ENCODE measurements around the gene CERCAM.
"Not testable (repeated sequence)": the region's sequence is repeated elsewhere in the genome, so short reads cannot be mapped to it uniquely, and the experiment has no call there.

CERCAM gene

DNA sequence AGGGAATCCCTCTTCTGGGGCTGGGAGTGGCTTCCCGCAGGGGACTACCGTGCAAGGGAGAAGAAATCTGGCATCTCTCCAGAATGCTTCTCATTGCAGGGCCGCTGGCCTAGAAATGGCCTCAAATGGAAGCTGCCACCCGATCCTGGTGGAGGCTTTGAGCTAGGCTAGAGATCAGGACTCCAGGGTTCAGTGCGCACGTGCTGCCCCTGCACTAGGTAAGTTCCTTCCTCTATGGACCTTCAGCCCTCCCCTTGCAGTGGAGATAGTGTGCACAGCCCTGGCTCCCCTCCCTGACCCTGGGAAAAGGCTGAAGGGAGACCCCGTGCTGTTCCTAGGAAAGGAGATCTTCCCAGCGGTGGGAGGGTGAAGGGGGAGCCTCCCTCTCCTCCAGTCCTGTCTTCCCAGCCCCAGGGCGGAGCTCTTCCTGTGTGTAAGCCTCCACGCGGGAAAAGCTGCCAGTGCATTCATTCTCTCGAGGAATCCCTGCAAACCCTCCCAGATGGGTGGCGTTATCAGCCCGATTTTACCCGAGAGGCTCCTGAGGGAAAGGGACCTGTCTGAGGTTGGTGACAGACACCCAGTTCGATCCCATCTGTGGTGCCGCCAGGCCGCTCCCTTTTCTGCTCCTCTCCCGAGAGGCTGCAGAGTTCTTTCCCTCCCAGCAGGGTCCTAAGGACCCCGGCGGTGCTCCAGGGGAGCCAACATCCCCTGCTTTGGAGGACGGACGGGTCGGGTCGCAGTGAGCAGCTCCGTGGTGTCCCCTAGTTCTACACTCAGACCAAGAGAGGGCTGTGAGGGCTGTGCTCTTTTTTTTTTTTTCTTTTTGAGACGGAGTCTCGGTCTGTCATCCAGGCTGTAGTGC is 1.4 kb upstream of the CERCAM start:
- no peak for DNase-seq (ENCODE audit: low spot score)

DNA sequence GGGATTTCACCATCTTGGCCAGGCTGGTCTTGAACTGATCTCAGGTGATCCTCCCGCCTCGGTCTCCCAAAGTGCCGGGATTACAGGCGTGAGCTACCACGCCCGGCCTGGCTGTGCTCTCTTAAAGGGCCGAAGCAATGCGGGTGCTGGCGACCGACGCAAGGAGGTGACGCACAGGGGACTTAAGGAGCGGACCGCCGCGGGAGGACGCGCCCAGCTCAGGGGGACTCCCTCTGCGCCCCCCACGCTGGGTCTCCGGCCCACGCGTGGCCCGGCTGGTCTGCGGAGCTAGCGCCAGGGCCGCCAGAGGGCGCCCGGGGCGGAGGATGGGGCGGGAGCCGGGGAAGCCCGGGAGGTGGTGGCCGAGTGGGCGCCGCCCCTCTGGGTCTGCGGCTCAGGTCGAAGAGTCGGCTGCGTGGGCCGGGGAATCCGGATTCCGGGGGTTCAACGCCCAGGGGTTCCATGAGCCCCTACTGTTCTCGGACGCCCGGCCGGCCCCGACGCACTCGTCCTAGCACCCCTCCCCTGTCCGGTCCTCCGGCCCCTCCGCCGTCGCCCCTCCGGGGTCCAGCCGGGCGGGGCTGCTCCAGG is 502 bp upstream of the CERCAM start:
- peak; percentile 51 for DNase-seq (ENCODE audit: low spot score)

DNA sequence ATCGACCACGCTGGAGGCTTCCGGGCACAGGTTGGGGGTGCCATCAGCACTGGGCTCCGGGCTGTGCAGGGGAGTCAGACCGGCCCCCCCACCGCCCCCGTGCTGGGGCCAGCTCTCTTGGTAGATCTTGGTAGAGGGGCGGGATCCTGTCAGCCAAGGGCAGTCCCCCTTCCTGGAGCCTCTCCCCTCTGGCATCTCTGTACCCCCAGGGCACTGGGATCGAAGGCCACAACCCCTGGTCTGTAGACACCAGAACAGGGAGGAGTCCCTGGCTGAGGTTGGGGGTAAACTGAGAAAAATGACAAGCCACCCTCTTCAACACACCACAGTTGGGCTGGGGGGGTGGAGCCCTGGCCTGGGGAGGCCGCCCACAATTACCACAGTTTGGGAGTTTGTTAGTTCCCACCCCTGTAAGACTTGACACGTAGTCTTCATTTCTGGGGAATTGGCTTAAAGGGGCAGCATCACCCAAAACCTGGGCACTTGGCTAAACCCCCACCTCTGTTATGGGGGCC is 882 bp downstream of the CERCAM start:
- no peak for DNase-seq (ENCODE audit: low spot score)

DNA sequence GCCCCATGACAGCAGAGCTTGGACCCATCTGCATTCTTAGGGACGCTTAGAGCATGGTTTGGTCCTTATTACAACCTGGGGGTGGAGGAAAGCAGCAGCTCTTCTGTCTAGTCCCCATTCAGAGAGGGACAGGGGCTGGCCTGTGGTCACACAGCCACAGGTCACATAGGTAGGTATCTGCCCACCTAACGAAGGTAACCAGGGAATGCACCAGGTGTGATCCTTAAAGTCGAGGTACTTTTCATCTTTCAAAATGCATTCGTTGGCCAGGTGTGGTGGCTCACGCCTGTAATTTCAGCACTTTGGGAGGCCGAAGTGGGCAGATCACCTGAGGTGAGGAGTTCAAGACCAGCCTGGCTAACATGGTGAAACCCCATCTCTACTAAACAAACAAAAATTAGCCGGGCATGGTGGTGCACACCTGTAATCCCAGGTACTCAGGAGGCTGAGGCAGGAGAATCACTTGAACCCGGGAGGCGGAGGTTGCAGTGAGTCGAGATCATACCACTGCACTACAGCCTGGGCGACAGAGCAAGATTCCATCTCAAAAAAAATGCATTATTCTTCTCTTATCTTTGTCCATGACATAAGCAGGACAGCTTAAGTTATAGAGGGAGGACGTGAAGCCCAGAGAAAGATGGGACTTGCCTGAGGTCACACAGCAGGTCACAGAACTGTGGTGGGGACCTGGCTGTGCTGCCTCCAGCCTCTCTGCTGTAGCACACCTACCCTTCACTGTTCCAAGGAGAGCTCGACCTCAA is 1.5 kb downstream of the CERCAM start:
- not testable (repeated sequence) for DNase-seq (ENCODE audit: low spot score)

DNA sequence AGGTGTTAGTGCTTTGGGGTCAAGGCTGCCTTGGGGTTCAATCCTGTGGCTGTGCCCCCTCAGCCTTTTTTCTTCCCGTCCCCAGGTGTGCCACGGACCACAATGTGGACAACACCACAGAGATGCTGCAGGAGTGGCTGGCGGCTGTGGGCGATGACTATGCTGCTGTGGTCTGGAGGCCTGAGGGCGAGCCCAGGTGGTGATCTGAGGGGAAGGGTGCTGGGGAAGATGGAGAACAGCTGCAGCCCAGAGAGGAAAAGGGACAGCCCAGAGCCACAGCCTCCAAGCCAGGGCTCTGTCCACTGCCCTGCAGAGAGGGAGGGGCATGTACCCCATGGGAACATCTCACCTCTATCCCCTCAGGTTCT is 2.1 kb downstream of the CERCAM start:
- DNase-seq (ENCODE audit: low spot score): no peak

DNA sequence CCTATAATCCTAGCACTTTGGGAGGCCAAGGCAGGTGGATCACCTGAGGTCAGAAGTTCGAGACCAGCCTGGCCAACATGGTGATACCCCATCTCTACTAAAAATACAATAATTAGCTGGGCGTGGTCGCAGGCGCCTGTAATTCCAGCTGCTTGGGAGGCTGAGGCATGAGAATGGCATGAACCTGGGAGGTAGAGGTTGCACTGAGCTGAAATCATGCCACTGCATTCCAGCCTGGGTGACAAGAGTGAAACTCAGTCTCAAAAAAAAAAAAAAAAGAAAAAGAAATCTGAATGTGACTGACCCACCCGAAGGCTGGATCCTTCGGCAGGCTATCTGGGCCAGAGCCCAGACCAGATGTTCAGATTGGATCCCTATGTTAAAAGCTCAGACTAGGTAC is 2.7 kb downstream of the CERCAM start:
- DNase-seq (ENCODE audit: low spot score): not testable (repeated sequence)

DNA sequence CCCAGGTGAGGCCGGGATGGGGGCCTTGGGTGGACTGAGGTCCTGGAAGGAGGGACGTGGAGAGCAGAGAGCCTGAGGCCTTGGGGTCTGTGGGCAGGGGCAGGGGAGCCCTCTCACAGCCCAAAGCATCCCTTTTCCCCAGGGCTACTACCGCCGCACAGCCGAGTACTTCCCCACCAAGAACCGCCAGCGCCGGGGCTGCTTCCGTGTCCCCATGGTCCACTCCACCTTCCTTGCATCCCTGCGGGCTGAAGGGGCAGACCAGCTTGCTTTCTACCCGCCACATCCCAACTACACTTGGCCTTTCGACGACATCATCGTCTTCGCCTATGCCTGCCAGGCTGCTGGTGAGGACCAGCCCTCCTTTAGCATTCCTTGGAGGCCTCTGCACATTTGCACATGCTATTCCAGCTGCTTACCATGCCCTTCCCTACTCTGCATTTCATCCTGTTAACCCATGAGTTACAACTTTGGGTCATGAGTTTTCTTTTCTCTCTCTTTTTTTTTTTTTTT is 3.7 kb downstream of the CERCAM start:
- no peak for DNase-seq (ENCODE audit: low spot score)

DNA sequence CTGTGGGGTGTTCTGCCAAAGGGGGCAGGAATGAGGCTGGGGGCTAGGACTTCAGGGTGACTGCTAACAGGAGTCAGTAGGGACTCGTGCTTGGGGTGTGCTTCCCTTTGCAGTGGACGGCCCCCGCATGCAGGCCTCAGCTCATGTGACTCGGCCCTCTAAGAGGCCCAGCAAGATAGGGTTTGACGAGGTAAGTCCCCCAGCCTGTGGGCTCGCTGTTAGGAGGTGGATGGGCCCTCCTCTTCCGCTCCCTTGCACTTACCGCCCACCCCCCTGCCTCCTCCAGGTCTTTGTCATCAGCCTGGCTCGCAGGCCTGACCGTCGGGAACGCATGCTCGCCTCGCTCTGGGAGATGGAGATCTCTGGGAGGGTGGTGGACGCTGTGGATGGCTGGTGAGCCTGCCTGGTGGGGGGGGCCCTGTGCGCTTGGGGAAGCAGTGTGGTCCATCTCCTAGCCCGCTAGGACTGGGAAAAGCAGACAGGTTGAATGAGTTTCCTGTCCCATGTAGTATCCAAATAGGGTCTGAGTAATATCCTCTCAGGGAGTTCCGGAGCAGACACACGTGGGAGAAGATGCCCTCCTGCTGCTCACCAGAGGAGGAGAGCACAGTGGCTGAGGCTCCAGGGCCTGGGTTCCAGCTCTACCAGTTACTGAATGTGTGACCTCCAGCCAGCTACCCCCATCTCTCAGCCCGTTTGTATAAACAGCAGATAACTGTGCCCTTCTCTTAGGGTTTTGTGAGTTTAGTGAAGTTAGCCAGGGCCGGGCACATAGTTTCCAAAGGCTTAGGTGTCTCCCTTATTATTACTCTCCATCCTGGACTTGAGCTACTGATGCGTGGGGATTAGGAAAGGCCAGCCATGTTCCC is 8.2 kb downstream of the CERCAM start:
- DNase-seq (ENCODE audit: low spot score): no peak

DNA sequence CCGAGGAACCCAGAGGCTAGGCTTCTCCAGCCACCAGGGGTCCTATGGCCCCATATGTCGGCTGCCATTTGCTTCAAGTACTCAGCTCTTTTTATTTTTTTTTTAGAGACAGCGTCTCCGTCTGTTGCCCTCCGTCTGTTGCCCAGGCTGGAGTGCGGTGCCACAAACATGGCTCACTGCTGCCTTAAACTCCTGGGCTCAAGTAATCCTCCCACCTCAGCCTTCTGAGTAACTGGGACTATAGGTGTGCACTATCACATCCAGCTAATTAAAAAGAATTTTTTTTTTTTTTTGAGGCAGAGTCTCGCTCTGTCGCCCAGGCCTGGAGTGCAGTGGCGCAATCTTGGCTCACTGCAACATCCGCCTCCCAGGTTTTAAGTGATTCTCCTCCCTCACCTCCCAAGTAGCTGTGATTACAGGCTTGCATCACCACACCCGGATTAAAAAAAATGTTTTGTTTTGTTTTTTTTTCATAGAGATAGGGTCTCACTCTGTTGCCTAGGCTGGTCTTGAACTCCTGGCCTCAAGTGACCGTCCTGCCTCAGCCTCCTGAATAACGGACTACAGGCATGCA is 8.9 kb downstream of the CERCAM start:
- DNase-seq (ENCODE audit: low spot score): no peak

DNA sequence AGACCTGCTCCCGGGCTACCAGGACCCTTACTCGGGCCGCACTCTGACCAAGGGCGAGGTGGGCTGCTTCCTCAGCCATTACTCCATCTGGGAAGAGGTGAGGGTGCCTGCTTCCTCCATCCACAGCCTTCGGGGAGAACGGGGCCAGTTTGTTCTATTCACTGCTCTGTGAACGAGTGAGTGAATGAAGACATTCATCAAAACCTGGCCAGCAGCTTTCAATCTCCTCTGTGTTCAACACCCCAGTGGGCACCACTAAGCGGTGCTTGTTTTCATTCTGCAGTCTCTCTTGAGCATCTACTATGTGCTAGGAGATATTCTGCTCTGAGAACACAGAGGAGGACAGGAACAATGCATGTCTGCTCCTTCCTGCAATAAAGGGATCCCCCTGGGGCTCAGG is 10.6 kb downstream of the CERCAM start:
- no peak for DNase-seq (ENCODE audit: low spot score)

DNA sequence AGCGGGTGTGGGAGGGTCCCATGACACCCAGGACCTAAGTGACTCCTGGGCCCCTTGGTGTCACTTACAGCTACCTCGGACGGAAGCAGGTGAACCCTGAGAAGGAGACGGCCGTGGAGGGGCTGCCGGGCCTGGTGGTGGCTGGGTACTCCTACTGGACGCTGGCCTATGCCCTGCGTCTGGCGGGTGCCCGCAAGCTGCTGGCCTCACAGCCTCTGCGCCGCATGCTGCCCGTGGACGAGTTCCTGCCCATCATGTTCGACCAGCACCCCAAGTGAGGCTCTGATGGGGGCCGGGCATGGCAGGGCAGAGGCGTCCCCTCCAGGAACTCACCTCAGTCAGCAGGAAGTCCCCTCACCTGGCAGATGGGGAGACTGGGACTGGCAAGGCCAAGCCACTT is 13.7 kb downstream of the CERCAM start:
- no peak for DNase-seq (ENCODE audit: low spot score)

DNA sequence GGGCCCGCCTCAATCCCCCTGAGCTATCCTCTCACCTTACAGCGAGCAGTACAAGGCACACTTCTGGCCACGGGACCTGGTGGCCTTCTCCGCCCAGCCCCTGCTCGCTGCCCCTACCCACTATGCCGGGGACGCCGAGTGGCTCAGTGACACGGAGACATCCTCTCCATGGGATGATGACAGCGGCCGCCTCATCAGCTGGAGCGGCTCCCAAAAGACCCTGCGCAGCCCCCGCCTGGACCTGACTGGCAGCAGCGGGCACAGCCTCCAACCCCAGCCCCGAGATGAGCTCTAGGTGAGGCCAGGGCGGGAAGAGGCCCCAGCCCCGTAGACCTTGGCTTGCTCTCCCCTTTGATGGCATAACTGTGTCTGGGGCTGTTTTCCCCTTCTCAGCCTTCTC is 15.0 kb downstream of the CERCAM start:
- DNase-seq (ENCODE audit: low spot score): no peak

DNA sequence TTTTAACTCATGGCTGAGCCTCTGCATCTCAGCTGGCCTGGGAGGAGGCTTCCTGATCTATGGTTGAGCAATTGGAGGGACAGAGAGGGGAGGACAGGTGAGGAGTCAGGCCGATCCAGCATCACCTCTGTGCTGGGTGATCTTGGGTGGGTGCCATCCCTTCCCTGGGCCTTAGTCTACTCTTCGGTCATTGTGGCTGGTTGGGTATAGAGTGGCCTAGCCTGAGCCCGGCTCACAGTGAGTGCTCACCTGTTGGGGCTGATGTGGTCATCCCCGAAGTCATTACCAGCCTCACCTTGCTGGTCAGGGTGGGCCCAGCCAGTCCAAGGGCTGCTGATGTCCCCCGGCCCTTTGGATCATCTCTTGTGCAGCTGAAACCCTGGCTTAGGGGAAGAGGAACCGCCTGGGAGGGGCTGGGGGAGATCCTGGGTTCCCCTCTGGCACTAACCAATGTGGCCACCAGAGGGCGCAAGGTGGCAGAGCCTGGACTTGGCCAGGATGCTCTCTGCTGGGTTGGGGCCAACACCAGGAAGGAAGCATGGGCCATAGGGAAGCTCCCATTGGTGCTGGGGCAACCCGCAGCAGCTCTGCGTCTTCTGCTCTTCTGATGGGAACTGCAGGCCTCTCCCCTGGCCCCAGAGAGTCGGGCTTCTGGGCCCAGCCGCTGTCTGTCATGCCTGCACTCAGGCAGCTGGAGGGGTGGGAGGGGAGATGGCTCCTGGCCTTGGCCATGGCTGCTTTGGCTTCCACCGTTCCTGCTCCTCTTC is 17.9 kb downstream of the CERCAM start:
- peak; percentile 74 for DNase-seq (ENCODE audit: low spot score)

DNA sequence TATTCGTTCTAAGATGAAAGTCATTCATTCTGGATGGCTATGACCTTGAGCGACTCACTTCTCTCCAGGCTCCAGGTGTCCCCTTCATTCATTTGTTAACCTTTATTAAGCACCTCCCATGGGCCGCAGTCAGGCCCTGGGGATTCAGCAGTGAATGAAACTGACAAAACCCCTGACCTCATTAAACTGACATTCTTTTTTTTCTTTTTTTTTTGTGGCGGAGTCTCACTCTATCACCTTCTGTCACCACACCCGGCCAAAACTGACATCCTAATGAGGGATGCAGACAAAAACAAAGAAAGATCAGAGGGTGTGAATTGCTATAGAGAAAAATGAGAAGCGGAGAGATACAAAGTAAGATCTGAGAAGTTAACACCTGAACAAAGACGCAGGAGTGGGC is 18.6 kb downstream of the CERCAM start:
- DNase-seq (ENCODE audit: low spot score): no peak

DNA sequence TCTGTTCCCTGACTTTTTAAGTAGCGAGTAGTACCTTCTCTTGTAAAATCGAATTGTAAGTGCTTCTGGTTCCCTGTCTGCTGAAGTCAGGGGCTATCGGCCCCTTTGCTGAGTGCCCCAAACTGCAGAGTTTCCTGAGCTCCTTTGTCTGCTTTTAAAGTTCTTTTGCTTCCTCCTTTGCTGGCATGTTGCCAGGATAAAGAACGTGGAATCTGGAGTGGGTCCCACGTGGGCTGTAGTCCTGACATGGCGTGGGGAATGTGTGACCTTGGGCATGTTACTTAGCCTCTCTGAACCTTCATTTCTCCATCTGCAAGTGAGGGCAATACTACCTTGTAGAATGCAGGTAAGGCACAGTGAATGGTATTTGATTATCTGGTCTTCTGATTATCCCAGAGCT is 21.5 kb downstream of the CERCAM start:
- DNase-seq (ENCODE audit: low spot score): no peak

DNA sequence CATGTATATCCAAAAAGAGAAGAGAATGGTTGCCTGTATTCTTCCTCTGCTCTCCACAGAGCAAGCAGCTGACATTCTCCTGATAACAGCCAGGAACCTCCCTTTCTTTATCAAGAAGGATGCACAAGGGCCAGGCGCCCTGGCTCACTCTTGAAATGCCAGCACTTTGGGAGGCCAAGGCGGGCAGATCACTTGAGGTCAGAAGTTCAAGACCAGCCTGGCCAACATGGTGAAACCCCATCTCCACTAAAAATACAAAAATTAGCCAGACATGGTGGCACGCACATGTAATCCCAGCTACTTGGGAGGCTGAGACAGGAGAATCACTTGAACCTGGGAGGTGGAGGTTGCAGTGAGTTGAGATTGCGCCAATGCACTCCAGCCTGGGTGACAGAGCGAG is 25.8 kb downstream of the CERCAM start:
- not testable (repeated sequence) for DNase-seq (ENCODE audit: low spot score)

DNA sequence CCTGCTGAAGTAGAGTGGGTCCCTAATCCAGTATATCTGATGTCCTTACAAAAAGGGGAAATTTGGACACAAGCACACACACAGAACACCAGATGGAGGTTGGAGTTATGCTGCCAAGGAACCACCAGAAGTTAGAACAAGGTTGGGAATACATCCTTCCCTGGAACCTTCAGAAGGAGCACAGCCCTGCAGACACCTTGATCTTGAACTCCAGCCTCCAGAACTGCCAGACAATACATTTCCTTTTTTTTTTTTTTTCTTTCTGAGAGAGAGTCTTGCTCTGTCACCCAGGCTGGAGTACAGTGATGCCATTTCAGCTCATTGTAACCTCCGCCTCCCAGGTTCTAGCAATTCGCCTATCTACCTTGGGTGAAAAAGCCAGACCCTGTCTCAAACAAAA is 28.1 kb downstream of the CERCAM start:
- DNase-seq (ENCODE audit: low spot score): no peak

DNA sequence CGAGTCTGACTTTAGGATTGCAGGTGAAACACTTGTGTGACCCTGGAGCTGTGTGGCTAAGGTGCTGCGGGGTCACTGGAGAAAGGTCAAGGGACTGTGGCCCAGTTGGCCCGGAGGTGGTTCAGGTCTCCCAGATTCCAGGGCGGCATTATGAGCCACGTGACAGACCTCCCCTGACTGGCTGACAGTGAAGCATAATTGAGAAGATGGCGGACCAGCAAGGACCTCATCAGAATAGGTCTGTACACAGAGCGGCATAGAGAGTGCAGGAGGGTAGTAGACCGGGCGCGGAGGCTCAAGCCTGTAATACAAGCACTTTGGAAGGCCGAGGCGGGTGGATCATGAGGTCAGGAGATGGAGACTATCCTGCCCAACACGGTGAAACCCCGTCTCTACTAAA is 34.3 kb downstream of the CERCAM start:
- no peak for DNase-seq (ENCODE audit: low spot score)

DNA sequence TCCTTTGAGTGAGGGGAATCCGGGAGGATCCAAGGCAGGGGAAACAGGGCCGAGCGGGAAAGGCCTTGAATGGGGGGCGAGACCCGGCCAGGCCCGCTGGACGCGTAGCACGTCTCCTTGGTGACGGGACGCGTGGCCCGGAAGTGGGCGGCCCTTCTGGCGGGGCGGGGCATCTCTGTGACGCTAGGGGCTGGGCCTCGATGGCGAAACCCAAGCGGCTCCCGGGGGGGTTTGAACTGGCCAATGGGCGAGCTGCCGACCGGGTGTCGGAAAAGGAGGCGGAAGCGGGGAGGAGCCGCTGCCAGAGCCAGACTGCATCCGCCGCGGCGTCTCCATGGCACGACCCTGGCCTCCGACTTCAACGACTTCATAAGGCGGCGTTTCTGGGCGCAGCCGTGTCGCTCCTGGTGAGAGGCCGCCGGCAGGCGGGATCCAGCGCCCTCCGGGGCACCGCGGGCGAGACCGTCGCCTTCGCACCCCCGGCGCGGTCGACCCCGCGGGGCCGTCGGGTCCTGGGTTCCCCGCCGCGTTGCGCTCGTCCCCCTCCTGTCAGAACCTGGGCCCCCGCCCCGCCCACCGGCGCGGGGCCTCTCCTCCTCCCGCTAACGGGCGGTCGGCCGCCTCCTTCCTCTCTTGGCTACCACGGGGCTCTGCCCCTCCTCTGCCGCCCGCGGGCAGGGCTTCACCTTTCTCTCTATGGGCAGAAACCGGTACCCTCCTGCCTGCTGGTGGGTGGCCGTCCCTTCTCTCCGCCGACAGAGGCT is 35.4 kb downstream of the CERCAM start, which contains the start of gene ODF2:
TSS of gene ODF2 (plus strand) at position 158 of the 764 bp plus-strand sequence. CDS start at position 244, 86 bp downstream.
- peak; percentile 97 for DNase-seq (ENCODE audit: low spot score)

Measured in CD4-positive, alpha-beta T cell treated with Interleukin-6 at 100 ng/mL for 8 hours (primary cell).